ENCODE data around the gene CARD6. TPM values are rescaled to one million over a fixed set of nuclear protein-coding genes. Genes with fewer than 3 reads are reported as not detected.
A peak's percentile ranks its signal among the peaks of the same experiment; 100 is the strongest.

CARD6 gene
- total and polyA plus RNA-seq, 2 of the 13 experiments (the other 11 are each of a cell fraction or from before 2014, with no cell fraction given) = 0.33 to 1.4 TPM

- no peak; the same call in 1 of the 2 replicates for TF ChIP-seq NFRKB (IDR thresholded peaks at IDR 0.05)
- TF ChIP-seq, protein P1, sequence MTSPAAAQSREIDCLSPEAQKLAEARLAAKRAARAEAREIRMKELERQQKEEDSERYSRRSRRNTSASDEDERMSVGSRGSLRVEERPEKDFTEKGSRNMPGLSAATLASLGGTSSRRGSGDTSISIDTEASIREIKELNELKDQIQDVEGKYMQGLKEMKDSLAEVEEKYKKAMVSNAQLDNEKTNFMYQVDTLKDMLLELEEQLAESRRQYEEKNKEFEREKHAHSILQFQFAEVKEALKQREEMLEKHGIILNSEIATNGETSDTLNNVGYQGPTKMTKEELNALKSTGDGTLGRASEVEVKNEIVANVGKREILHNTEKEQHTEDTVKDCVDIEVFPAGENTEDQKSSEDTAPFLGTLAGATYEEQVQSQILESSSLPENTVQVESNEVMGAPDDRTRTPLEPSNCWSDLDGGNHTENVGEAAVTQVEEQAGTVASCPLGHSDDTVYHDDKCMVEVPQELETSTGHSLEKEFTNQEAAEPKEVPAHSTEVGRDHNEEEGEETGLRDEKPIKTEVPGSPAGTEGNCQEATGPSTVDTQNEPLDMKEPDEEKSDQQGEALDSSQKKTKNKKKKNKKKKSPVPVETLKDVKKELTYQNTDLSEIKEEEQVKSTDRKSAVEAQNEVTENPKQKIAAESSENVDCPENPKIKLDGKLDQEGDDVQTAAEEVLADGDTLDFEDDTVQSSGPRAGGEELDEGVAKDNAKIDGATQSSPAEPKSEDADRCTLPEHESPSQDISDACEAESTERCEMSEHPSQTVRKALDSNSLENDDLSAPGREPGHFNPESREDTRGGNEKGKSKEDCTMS (CRISPR knock-in tag; conservative IDR thresholded peaks at IDR 0.05) = no peak; the same call in 1 of the 2 replicates
- TF ChIP-seq ZNF160 (CRISPR knock-in tag; IDR thresholded peaks at IDR 0.05) = no peak; the same call in 1 of the 2 replicates
- peak; percentile 71 for TF ChIP-seq BCL6 (CRISPR knock-in tag; IDR thresholded peaks at IDR 0.05)
- no peak for TF ChIP-seq ZKSCAN5 (CRISPR knock-in tag; IDR thresholded peaks at IDR 0.05)
- no peak for TF ChIP-seq SYNCRIP (IDR thresholded peaks at IDR 0.05; ENCODE audit: insufficient read depth, low read depth, low read length)
- TF ChIP-seq NR0B2 (CRISPR knock-in tag; IDR thresholded peaks at IDR 0.05) = peak; percentile 81
- TF ChIP-seq MEF2D (CRISPR knock-in tag; IDR thresholded peaks at IDR 0.05) = peak; percentile 94
- peak; percentile 40; the same call in 1 of the 2 replicates for TF ChIP-seq ZSCAN5A (CRISPR knock-in tag; IDR thresholded peaks at IDR 0.05; ENCODE audit: borderline replicate concordance)
- TF ChIP-seq TCF7L2 (IDR thresholded peaks at IDR 0.05; ENCODE audit: low read depth, low read length) = no peak
- peak; percentile 91 for TF ChIP-seq TBX2 (CRISPR knock-in tag; IDR thresholded peaks at IDR 0.05; ENCODE audit: borderline replicate concordance)
- no peak for TF ChIP-seq RFX1 (IDR thresholded peaks at IDR 0.05)
- peak; percentile 95 for TF ChIP-seq KDM5B (CRISPR knock-in tag; IDR thresholded peaks at IDR 0.05; ENCODE audit: borderline replicate concordance)
- no peak; the same call in 1 of the 2 replicates for TF ChIP-seq HES4 (CRISPR knock-in tag; IDR thresholded peaks at IDR 0.05; ENCODE audit: borderline replicate concordance)
- TF ChIP-seq IKZF4 (CRISPR knock-in tag; IDR thresholded peaks at IDR 0.05; ENCODE audit: borderline replicate concordance, low read depth, not compliant biosample characterization) = peak; percentile 85
- TF ChIP-seq KLF6 (CRISPR knock-in tag; IDR thresholded peaks at IDR 0.05) = peak; percentile 96
- TF ChIP-seq, protein P2, sequence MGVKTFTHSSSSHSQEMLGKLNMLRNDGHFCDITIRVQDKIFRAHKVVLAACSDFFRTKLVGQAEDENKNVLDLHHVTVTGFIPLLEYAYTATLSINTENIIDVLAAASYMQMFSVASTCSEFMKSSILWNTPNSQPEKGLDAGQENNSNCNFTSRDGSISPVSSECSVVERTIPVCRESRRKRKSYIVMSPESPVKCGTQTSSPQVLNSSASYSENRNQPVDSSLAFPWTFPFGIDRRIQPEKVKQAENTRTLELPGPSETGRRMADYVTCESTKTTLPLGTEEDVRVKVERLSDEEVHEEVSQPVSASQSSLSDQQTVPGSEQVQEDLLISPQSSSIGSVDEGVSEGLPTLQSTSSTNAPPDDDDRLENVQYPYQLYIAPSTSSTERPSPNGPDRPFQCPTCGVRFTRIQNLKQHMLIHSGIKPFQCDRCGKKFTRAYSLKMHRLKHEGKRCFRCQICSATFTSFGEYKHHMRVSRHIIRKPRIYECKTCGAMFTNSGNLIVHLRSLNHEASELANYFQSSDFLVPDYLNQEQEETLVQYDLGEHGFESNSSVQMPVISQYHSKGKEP (CRISPR knock-in tag; IDR thresholded peaks at IDR 0.05) = peak; percentile 59
- TF ChIP-seq TOE1 (CRISPR knock-in tag; IDR thresholded peaks at IDR 0.05) = peak; percentile 95; the same call in 1 of the 2 replicates
- TF ChIP-seq MIXL1 (CRISPR knock-in tag; IDR thresholded peaks at IDR 0.05) = peak; percentile 94
- TF ChIP-seq HNRNPLL (IDR thresholded peaks at IDR 0.05; ENCODE audit: low read depth, low read length, poor library complexity, severe bottlenecking) = peak; percentile 85
- TF ChIP-seq ZKSCAN8 (CRISPR knock-in tag; IDR thresholded peaks at IDR 0.05; ENCODE audit: borderline replicate concordance) = peak; percentile 94
- peak; percentile 77 for TF ChIP-seq ZNF691 (CRISPR knock-in tag; IDR thresholded peaks at IDR 0.05; ENCODE audit: borderline replicate concordance, low read depth)
Observed at GRCh38 chr5:40834849-40835787, 6.0 kb upstream of the CARD6 start, which contains the start of gene RPL37 (continued).
